Lung (tissue), 12 donors: ENCODE data around the gene SLC16A4. TPM values are rescaled to one million over a fixed set of nuclear protein-coding genes. Genes with fewer than 3 reads are reported as not detected.
"Not testable (repeated sequence)": the region's sequence is repeated elsewhere in the genome, so short reads cannot be mapped to it uniquely, and the experiment has no call there.

Experiments used
- ATAC-seq: fragments of 200-7000 bp; cut with Tn5 transposase; one replicate; pipeline ENCODE4 v1.9.1; 2020; ENCODE audit warnings: moderate number of reproducible peaks; ENCODE audit not compliant: insufficient read depth, low FRiP score
- DNase-seq, 3 donors: peaks; one replicate each; pipeline ENCODE4 v3.0.0-alpha.2; 2013 to 2017
- H3K27ac ChIP-seq, 2 donors: one replicate each; pipeline ENCODE4 v1.5.1; 2013; ENCODE audit warnings: mild to moderate bottlenecking in 2 of 2, moderate library complexity in 2 of 2, control low read depth in 1 of 2, inconsistent platforms in 1 of 2, low read depth in 1 of 2, low read length in 1 of 2
- H3K27me3 ChIP-seq, 3 donors: one replicate each; pipeline ENCODE4 v1.5.1; 2013; ENCODE audit warnings: low read length in 2 of 3; ENCODE audit not compliant: control insufficient read depth in 3 of 3, insufficient read depth in 3 of 3
- H3K36me3 ChIP-seq, 4 donors: one replicate each; pipeline ENCODE4 v1.5.1; 2013; ENCODE audit warnings: low read length in 4 of 4, mild to moderate bottlenecking in 1 of 4, moderate library complexity in 1 of 4; ENCODE audit not compliant: control insufficient read depth in 4 of 4, insufficient read depth in 4 of 4
- H3K4me1 ChIP-seq, 5 donors: one replicate each; pipeline ENCODE4 v1.5.1; 2013; ENCODE audit warnings: low read length in 5 of 5, mild to moderate bottlenecking in 2 of 5, moderate library complexity in 1 of 5; ENCODE audit not compliant: control insufficient read depth in 5 of 5, insufficient read depth in 5 of 5
- H3K4me3 ChIP-seq: one replicate; pipeline ENCODE4 v1.5.1; 2013; ENCODE audit warnings: mild to moderate bottlenecking, control low read depth, moderate library complexity
- H3K9ac ChIP-seq, 2 donors: one replicate each; pipeline ENCODE4 v1.5.1; 2013; ENCODE audit warnings: low read length in 2 of 2, control low read depth in 1 of 2; ENCODE audit not compliant: insufficient read depth in 1 of 2
- H3K9me3 ChIP-seq, 4 donors: one replicate each; pipeline ENCODE4 v1.5.1; 2013; ENCODE audit warnings: low read length in 3 of 4, mild to moderate bottlenecking in 1 of 4, moderate library complexity in 1 of 4; ENCODE audit not compliant: control insufficient read depth in 4 of 4, insufficient read depth in 3 of 4
- CTCF ChIP-seq: IDR thresholded peaks from 2 replicates; pipeline ENCODE4 v1.5.1; 2012; ENCODE audit warnings: mild to moderate bottlenecking; ENCODE audit errors: control extremely low read depth, extremely low read depth
- WGBS, 2 donors: extraction: QIAGEN DNeasy Blood & Tissue Kit; methylation state at CpG; one replicate each; pipeline ENCODE4 v1.1.7; 2013; 5-methylcytosine and 5-hydroxymethylcytosine counted together
- polyA plus RNA-seq, 2 donors: library from polyadenylated mRNA; stranded (reverse); fragments of 200-250 nt; gene quantifications; one replicate each; pipeline ENCODE4 v1.2.1, GENCODE V29; 2013
- total RNA-seq, 2 donors: library from RNA; depleted of rRNA in 1 of 2; stranded (reverse); fragments of >200 nt in 1 of 2; gene quantifications; one replicate each; pipeline ENCODE4 v1.2.1, GENCODE V29; 2014 to 2021
- donor health status: control.
- donor health status: control.
- donor health status: Bipolar disorder and iron deficiency.
- donor health status: healthy.
- donor health status: DM: yes; HTN: yes; CAD: no.

Gene SLC16A4
- total and polyA plus RNA-seq, 4 donors: 4.6 to 12.0 (median 7.7) TPM

- Histone ChIP-seq H3K36me3 (peaks cover 8 to 17% (median 15%) of the 10 kb centered on the region in 4 donors), H3K27ac (peak within 1 kb of the TSS; percentile 85 to 93), H3K4me1 (peaks cover 0 to 8% (median 0%) of the 10 kb centered on the region in 5 donors), H3K4me3 (peak within 1 kb of the TSS; percentile 66), H3K9me3 (no peaks in the 10 kb centered on the region), H3K9ac (peak within 1 kb of the TSS; percentile 83 to 98), H3K27me3 (no peaks in the 10 kb centered on the region)
- TF ChIP-seq CTCF: no peak
- peak; percentile 94 for ATAC-seq
- peak; percentile 96 to 98 (median 96) for DNase-seq
- WGBS, 2 donors: 0 to 1% methylated on average over 75 to 76 of the region's 76 CpGs
Observed at GRCh38 chr1:110407260-110408210, 16.7 kb upstream of the SLC16A4 start, which contains the start of gene LAMTOR5. TSS of gene LAMTOR5 (minus strand) at chr1:110407694. CDS start at chr1:110407620, 74 bp downstream.

GRCh38 chr1:110406407-110406806 is 15.6 kb upstream of the SLC16A4 start:
- not testable (repeated sequence) for H3K9me3 ChIP-seq, ATAC-seq, DNase-seq, H3K4me1 ChIP-seq, H3K4me3 ChIP-seq, H3K27ac ChIP-seq, H3K27me3 ChIP-seq
- H3K36me3 ChIP-seq: peaks cover 15 to 26% (median 23%) of the 10 kb centered on the region in 4 donors
- WGBS, 2 donors: 75 to 78% methylated on average over 14 to 15 of the region's 15 CpGs
- H3K9ac ChIP-seq: peak overlapping the region; percentile 4 to 98

- Histone ChIP-seq H3K4me3 (no peak overlapping the region), H3K27me3 (no peaks in the 10 kb centered on the region), H3K4me1 (peaks cover 0 to 8% (median 0%) of the 10 kb centered on the region in 5 donors), H3K27ac (no peak overlapping the region), H3K9ac (no peak overlapping the region), H3K36me3 (peaks cover 20 to 32% (median 29%) of the 10 kb centered on the region in 4 donors), H3K9me3 (no peaks in the 10 kb centered on the region)
- DNase-seq (no peak), ATAC-seq (no peak)
- WGBS, 2 donors: 94 to 96% methylated on average over 4 of the region's 4 CpGs
- TF ChIP-seq CTCF: no peak
Observed at GRCh38 chr1:110404401-110404800, 13.6 kb upstream of the SLC16A4 start.

- no peak for DNase-seq
- no peak for ATAC-seq
- no peak overlapping the region for H3K9ac ChIP-seq
- 97 to 99% methylated on average over 5 of the region's 5 CpGs for WGBS, 2 donors
- H3K36me3 ChIP-seq: peaks cover 20 to 32% (median 29%) of the 10 kb centered on the region in 4 donors
- no peak for TF ChIP-seq CTCF
- H3K4me3 ChIP-seq: no peak overlapping the region
- no peaks in the 10 kb centered on the region for H3K27me3 ChIP-seq
- peaks cover 0 to 8% (median 0%) of the 10 kb centered on the region in 5 donors for H3K4me1 ChIP-seq
- H3K27ac ChIP-seq: no peak overlapping the region
- H3K9me3 ChIP-seq: no peaks in the 10 kb centered on the region
Observed at GRCh38 chr1:110403805-110404204, 13.0 kb upstream of the SLC16A4 start.

GRCh38 chr1:110396259-110396958 is 5.6 kb upstream of the SLC16A4 start:
- not testable (repeated sequence) for H3K4me3 ChIP-seq, H3K27me3 ChIP-seq, H3K9ac ChIP-seq, ATAC-seq, DNase-seq, H3K9me3 ChIP-seq, H3K27ac ChIP-seq
- peaks cover 0 to 12% (median 0%) of the 10 kb centered on the region in 5 donors for H3K4me1 ChIP-seq
- WGBS, 2 donors: 95 to 98% methylated on average over 46 to 48 of the region's 48 CpGs
- peaks cover 2 to 12% (median 7%) of the 10 kb centered on the region in 4 donors for H3K36me3 ChIP-seq
